ENCODE results near the gene TEX51. TPM values are rescaled to one million over a fixed set of nuclear protein-coding genes. Genes with fewer than 3 reads are reported as not detected.

The TEX51 gene
- total and polyA plus RNA-seq, 2 of the 4 experiments (the other 2 are of a cell fraction) = not detected

DNA sequence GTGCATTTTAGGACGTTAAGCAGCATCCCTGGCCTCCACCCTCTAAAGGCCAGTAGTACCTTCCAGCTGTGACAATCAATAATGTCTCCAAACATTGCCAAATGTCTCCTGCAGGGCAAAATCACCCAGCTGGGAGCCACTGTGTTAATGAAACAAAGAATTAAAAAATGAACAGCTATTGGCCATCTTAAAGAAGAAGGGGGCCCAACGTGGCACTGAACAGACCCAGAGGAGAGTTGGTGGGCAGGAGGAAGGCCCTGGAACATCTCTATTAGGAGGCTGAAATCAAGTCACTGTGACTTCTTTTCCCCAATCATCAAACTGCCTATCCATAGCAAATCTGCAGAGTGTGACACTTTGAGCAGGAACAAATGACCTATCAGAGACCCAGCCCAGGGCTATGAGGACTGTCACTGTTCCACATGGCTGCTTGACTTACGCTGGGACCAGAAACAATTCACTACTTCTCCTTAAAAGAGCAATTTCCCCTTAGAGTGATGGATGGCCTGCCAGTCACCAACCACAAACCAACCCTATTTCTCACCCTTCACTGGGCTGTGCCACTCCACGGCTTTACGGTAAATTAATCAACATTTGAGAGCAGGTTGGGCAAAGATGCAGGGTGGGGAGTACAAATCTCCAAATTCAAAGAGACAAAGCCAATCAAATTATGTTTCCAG is 35.2 kb upstream of the TEX51 start:
- Histone ChIP-seq H2BK20ac (ENCODE audit: low read depth, low read length) (no peak overlapping the region), H3K4ac (ENCODE audit: low read depth, low read length) (no peak overlapping the region), H4K8ac (ENCODE audit: low read depth in 2 of 2, low read length in 2 of 2) (no peak overlapping the region), H3K4me2 (ENCODE audit: low read depth, low read length) (no peak overlapping the region), H4K91ac (ENCODE audit: insufficient read depth, low read depth, low read length) (no peak overlapping the region), H3K14ac (replicated peaks; ENCODE audit: low read depth, low read length) (no peak overlapping the region), H3K4me1 (ENCODE audit: control insufficient read depth, insufficient read depth, low read length) (no peaks in the 10 kb centered on the region), H2BK5ac (ENCODE audit: low read depth, low read length, poor library complexity, severe bottlenecking) (no peak overlapping the region), H3K4me3 (ENCODE audit: insufficient read depth, low read depth, low read length) (no peak overlapping the region), H4K20me1 (ENCODE audit: insufficient read depth, low read length) (no peaks in the 10 kb centered on the region), H2BK120ac (ENCODE audit: low read depth, low read length) (no peak overlapping the region), H3K56ac (ENCODE audit: extremely low read depth, insufficient read depth, low read length) (no peak overlapping the region), H3K18ac (ENCODE audit: low read depth, low read length) (no peak overlapping the region), H3K9me1 (ENCODE audit: insufficient read depth, low read length) (no peaks in the 10 kb centered on the region), H4K5ac (ENCODE audit: low read depth, low read length) (no peak overlapping the region), H3K79me1 (ENCODE audit: low read depth in 1 of 2, low read length in 2 of 2) (no peaks in the 10 kb centered on the region), H3K27ac (ENCODE audit: insufficient read depth, low read length) (no peak overlapping the region), H2AK5ac (ENCODE audit: low read depth, low read length) (no peak overlapping the region), H2AFZ (replicated peaks; ENCODE audit: low read length, poor library complexity) (no peak overlapping the region), H2BK15ac (ENCODE audit: low read depth, low read length) (no peak overlapping the region), H2AK9ac (replicated peaks; ENCODE audit: low read depth, low read length, poor library complexity) (no peak overlapping the region), H3K9me3 (ENCODE audit: control insufficient read depth, insufficient read depth, low read length) (no peaks in the 10 kb centered on the region), H3K27me3 (ENCODE audit: control insufficient read depth, insufficient read depth, low read length) (0 out of 2 replicates have a peak, but pooled peaks cover 2% of the 10 kb centered on the region), H3K9ac (ENCODE audit: low read depth, low read length) (no peak overlapping the region), H3K36me3 (ENCODE audit: control insufficient read depth, insufficient read depth, low read length) (no peaks in the 10 kb centered on the region), H3K23ac (ENCODE audit: low read depth, low read length) (no peak overlapping the region)
- ATAC-seq (ENCODE audit: low read depth) (no peak), DNase-seq (no peak)
- intact Hi-C loops (cut with micrococcal nuclease) (no loop called here), dilution Hi-C loops (cut with HindIII; ENCODE audit: low sequenced_read_pairs, unreplicated experiment) (no loop called here), in situ Hi-C loops (cut with MboI; ENCODE audit: low sequenced_read_pairs) (no loop called here)
- ChIA-PET CTCF (no interaction called here), POLR2A (ENCODE audit: unreplicated experiment) (no interaction called here)
- BruUV-seq (replicated peaks) = no TSS peak
- TF ChIP-seq NFE2L2 (IDR thresholded peaks at IDR 0.05; ENCODE audit: low read depth, low read length) = no peak
- TF ChIP-seq, protein P1, sequence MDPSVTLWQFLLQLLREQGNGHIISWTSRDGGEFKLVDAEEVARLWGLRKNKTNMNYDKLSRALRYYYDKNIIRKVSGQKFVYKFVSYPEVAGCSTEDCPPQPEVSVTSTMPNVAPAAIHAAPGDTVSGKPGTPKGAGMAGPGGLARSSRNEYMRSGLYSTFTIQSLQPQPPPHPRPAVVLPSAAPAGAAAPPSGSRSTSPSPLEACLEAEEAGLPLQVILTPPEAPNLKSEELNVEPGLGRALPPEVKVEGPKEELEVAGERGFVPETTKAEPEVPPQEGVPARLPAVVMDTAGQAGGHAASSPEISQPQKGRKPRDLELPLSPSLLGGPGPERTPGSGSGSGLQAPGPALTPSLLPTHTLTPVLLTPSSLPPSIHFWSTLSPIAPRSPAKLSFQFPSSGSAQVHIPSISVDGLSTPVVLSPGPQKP (IDR thresholded peaks at IDR 0.05; ENCODE audit: borderline replicate concordance, low read depth, low read length) = no peak
- no peak for TF ChIP-seq RAD21 (IDR thresholded peaks at IDR 0.05; ENCODE audit: low read length)
- no peak for TF ChIP-seq SMC3 (IDR thresholded peaks at IDR 0.05; ENCODE audit: low read depth, low read length)
- no peak for TF ChIP-seq MXI1 (IDR thresholded peaks at IDR 0.05; ENCODE audit: borderline replicate concordance, low read depth, low read length)
- TF ChIP-seq CEBPB (IDR thresholded peaks at IDR 0.05; ENCODE audit: low read depth, low read length) = no peak
- no peak for TF ChIP-seq CHD1 (IDR thresholded peaks at IDR 0.05; ENCODE audit: low read depth, low read length)
- TF ChIP-seq RCOR1 (IDR thresholded peaks at IDR 0.05; ENCODE audit: insufficient replicate concordance, low read length) = no peak
- TF ChIP-seq RFX5 (IDR thresholded peaks at IDR 0.05; ENCODE audit: low read depth, low read length) = no peak
- TF ChIP-seq, protein P2, sequence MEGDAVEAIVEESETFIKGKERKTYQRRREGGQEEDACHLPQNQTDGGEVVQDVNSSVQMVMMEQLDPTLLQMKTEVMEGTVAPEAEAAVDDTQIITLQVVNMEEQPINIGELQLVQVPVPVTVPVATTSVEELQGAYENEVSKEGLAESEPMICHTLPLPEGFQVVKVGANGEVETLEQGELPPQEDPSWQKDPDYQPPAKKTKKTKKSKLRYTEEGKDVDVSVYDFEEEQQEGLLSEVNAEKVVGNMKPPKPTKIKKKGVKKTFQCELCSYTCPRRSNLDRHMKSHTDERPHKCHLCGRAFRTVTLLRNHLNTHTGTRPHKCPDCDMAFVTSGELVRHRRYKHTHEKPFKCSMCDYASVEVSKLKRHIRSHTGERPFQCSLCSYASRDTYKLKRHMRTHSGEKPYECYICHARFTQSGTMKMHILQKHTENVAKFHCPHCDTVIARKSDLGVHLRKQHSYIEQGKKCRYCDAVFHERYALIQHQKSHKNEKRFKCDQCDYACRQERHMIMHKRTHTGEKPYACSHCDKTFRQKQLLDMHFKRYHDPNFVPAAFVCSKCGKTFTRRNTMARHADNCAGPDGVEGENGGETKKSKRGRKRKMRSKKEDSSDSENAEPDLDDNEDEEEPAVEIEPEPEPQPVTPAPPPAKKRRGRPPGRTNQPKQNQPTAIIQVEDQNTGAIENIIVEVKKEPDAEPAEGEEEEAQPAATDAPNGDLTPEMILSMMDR (conservative IDR thresholded peaks at IDR 0.05; ENCODE audit: low read depth, low read length) = no peak
- TF ChIP-seq FOS (IDR thresholded peaks at IDR 0.05; ENCODE audit: low read depth, low read length) = no peak
- TF ChIP-seq MAZ (IDR thresholded peaks at IDR 0.05; ENCODE audit: borderline replicate concordance, low read depth, low read length) = no peak
- no peak for TF ChIP-seq POLR2A (IDR thresholded peaks at IDR 0.05; ENCODE audit: low read depth, low read length)
- no peak for TF ChIP-seq BHLHE40 (IDR thresholded peaks at IDR 0.05; ENCODE audit: low read depth, low read length)
- TF ChIP-seq MAFK (IDR thresholded peaks at IDR 0.05; ENCODE audit: low read depth, low read length) = no peak
- TF ChIP-seq, protein P3, sequence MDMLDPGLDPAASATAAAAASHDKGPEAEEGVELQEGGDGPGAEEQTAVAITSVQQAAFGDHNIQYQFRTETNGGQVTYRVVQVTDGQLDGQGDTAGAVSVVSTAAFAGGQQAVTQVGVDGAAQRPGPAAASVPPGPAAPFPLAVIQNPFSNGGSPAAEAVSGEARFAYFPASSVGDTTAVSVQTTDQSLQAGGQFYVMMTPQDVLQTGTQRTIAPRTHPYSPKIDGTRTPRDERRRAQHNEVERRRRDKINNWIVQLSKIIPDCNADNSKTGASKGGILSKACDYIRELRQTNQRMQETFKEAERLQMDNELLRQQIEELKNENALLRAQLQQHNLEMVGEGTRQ (IDR thresholded peaks at IDR 0.05; ENCODE audit: low read depth, low read length) = no peak
- WGBS, 2 experiments (ENCODE audit: extremely low coverage in 2 of 2, insufficient read length in 1 of 2) = no CpG with 5 or more reads among the region's 5 CpGs

Data from IMR-90 (cell line).